Neural progenitor cell (in vitro differentiated cells): ENCODE results near the gene TVP23C.

Experiments
- EZH2 ChIP-seq: fragments of 200-600 bp; sonication (generic); IDR thresholded peaks from 2 replicates; pipeline ENCODE4 v1.6.1; 2017; ENCODE audit warnings: antibody characterized with exemption, mild to moderate bottlenecking, moderate library complexity
- EZH2phosphoT487 ChIP-seq: fragments of 200-600 bp; sonication (generic); IDR thresholded peaks from 2 replicates; pipeline ENCODE4 v1.6.1; 2017; ENCODE audit warnings: antibody characterized with exemption
- TF ChIP-seq, protein P1 (sequence below): fragments of 200-600 bp; sonication (generic); IDR thresholded peaks from 2 replicates; pipeline ENCODE4 v1.5.1; 2017; ENCODE audit warnings: antibody characterized with exemption, mild to moderate bottlenecking

DNA sequence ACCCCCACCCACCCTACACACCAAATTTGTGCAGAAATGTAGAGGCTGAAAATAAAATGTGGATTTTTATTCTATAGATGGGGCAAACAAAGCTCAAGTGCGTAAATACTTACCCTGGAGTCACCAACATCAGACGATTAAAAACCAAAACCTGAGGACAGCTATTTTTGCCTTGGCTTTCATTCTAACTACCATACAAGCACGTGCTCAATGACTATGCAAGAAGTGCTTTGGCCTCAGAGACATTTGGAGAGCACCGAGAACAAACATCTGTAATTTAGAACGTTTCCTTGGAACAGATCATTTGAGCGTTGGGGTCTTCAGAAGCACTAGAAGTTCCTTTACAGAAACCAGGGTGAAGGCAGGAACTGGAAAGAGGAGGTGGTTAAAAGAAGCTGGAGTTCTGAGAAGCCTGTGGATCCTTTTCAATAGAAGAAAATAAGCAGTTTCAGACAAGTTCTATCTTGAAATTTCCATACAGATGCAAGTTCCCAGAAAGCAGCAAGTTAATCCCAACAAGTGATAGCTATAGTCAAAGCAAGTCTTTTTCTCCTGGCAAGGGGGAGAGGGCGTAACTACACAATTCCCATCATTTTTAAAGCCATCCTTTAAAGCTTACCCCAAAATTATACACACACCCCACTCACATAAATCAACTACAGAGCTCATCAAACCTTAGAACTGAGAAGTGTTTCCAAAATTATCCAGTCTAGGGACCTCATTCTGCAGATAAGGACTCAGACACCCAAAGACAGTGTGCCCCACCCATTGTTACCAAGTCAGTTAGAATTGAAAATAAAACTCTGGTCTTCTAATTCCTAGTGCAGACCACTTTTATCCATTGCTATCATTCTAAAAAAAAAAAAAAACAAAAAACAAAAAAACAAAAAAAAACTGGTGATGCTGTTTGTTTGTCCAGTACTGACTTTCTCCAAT lies 66.3 kb downstream of the TVP23C start:
- TF ChIP-seq, protein P1, sequence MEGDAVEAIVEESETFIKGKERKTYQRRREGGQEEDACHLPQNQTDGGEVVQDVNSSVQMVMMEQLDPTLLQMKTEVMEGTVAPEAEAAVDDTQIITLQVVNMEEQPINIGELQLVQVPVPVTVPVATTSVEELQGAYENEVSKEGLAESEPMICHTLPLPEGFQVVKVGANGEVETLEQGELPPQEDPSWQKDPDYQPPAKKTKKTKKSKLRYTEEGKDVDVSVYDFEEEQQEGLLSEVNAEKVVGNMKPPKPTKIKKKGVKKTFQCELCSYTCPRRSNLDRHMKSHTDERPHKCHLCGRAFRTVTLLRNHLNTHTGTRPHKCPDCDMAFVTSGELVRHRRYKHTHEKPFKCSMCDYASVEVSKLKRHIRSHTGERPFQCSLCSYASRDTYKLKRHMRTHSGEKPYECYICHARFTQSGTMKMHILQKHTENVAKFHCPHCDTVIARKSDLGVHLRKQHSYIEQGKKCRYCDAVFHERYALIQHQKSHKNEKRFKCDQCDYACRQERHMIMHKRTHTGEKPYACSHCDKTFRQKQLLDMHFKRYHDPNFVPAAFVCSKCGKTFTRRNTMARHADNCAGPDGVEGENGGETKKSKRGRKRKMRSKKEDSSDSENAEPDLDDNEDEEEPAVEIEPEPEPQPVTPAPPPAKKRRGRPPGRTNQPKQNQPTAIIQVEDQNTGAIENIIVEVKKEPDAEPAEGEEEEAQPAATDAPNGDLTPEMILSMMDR: no peak
- TF ChIP-seq EZH2 (no peak), EZH2phosphoT487 (no peak)
